NCI-H82 treated with DMSO at 0.1 percent for 48 hours (cell line): ENCODE measurements around the gene SSUH2.
"Not testable (repeated sequence)": the region's sequence is repeated elsewhere in the genome, so short reads cannot be mapped to it uniquely, and the experiment has no call there.

Experiments used
- DNase-seq: peaks from one replicate; lab custom pipeline; 2025; ENCODE audit not compliant: unreplicated experiment; lab: John Stamatoyannopoulos, UW

SSUH2 gene

GRCh38 chr3:8660175-8661118 is 15.8 kb upstream of the SSUH2 start:
- no peak for DNase-seq

GRCh38 chr3:8659242-8659641 is 14.6 kb upstream of the SSUH2 start:
- no peak for DNase-seq

GRCh38 chr3:8658306-8659212 is 14.0 kb upstream of the SSUH2 start:
- DNase-seq: no peak

GRCh38 chr3:8657804-8658305 is 13.3 kb upstream of the SSUH2 start:
- DNase-seq: no peak

GRCh38 chr3:8656240-8656639 is 11.6 kb upstream of the SSUH2 start:
- no peak for DNase-seq

GRCh38 chr3:8655387-8655835 is 10.8 kb upstream of the SSUH2 start:
- DNase-seq: no peak

- not testable (repeated sequence) for DNase-seq
These were observed 10.2 kb upstream of the SSUH2 start for GRCh38 chr3:8654572-8655329.

- DNase-seq: no peak
These were observed 9.3 kb upstream of the SSUH2 start for GRCh38 chr3:8653800-8654408.

- DNase-seq: no peak
These were observed 7.9 kb upstream of the SSUH2 start for GRCh38 chr3:8652324-8652987.

GRCh38 chr3:8651418-8652323 is 7.1 kb upstream of the SSUH2 start:
- no peak for DNase-seq

- peak; percentile 86 for DNase-seq
These were observed 6.2 kb upstream of the SSUH2 start for GRCh38 chr3:8650583-8651416.

- DNase-seq: no peak
These were observed 5.2 kb upstream of the SSUH2 start for GRCh38 chr3:8649757-8650156.

- no peak for DNase-seq
These were observed 4.5 kb upstream of the SSUH2 start for GRCh38 chr3:8648909-8649741.

GRCh38 chr3:8647137-8647985 is 2.8 kb upstream of the SSUH2 start:
- DNase-seq: no peak

- no peak for DNase-seq
These were observed 1.8 kb upstream of the SSUH2 start for GRCh38 chr3:8646313-8646938.

- DNase-seq: no peak
These were observed 1.1 kb upstream of the SSUH2 start for GRCh38 chr3:8645712-8646111.
